Panc1 (cell line): ENCODE measurements around the gene CLEC16A. TPM values are rescaled to one million over a fixed set of nuclear protein-coding genes. Genes with fewer than 3 reads are reported as not detected.

Experiments
- ATAC-seq: fragments of 200-7000 bp; cut with Tn5 transposase; 2 replicates; pipeline ENCODE4 v1.9.1; 2020; ENCODE audit warnings: mild to moderate bottlenecking, moderate library complexity
- BruUV-seq: library from RNA; stranded (reverse); fragments of 400-500 nt; replicated peaks from 2 replicates; lab custom pipeline; 2021; lab: Mats Ljungman, UMichigan
- CTCF ChIA-PET: fragments of 300-600 bp; sonication (Branson Sonifier 250); formaldehyde crosslinking; loops from one replicate; lab custom pipeline; 2022; ENCODE audit warnings: antibody characterized with exemption; lab: Charles Lee
- POLR2A ChIA-PET: fragments of 300-600 bp; sonication (Branson Sonifier 250); formaldehyde crosslinking; loops from one replicate; lab custom pipeline; 2022; ENCODE audit warnings: antibody characterized with exemption; lab: Charles Lee
- DNase-seq: peaks from one replicate; pipeline ENCODE4 v3.0.0-alpha.2; 2010; ENCODE audit warnings: low read depth, low spot score
- H3K27ac ChIP-seq: 2 replicates; pipeline ENCODE4 v1.5.1; 2011; ENCODE audit warnings: mild to moderate bottlenecking, low read length, inconsistent platforms
- H3K27me3 ChIP-seq: fragments of 200-500 bp; sonication (Bioruptor generic); 2 replicates; pipeline ENCODE4 v1.6.0; 2014; ENCODE audit warnings: low read length, inconsistent platforms; ENCODE audit not compliant: control insufficient read depth, insufficient read depth
- H3K36me3 ChIP-seq: fragments of 200-500 bp; sonication (Bioruptor generic); 2 replicates; pipeline ENCODE4 v1.5.1; 2014; ENCODE audit warnings: inconsistent platforms, mild to moderate bottlenecking, low read length, moderate library complexity; ENCODE audit not compliant: control insufficient read depth, insufficient read depth
- H3K4me1 ChIP-seq: 2 replicates; pipeline ENCODE4 v1.5.1; 2011; ENCODE audit warnings: inconsistent platforms, mild to moderate bottlenecking, low read length, moderate library complexity; ENCODE audit not compliant: control insufficient read depth, insufficient read depth
- H3K4me3 ChIP-seq, 2 experiments: 2 replicates each; pipeline ENCODE4 v1.5.1; 2011 to 2012; ENCODE audit warnings: low read depth in 2 of 2, low read length in 2 of 2, mild to moderate bottlenecking in 2 of 2, inconsistent platforms in 1 of 2, moderate library complexity in 1 of 2
- H3K9me3 ChIP-seq: fragments of 200-500 bp; sonication (Bioruptor generic); 2 replicates; pipeline ENCODE4 v1.5.1; 2014; ENCODE audit warnings: low read depth, mild to moderate bottlenecking, inconsistent platforms, low read length, moderate library complexity; ENCODE audit not compliant: control insufficient read depth, insufficient read depth
- POLR2AphosphoS5 ChIP-seq: IDR thresholded peaks from 2 replicates; pipeline ENCODE4 v1.6.1; 2012; ENCODE audit warnings: mild to moderate bottlenecking, low read depth, low read length, moderate library complexity
- SIN3A ChIP-seq: IDR thresholded peaks from 2 replicates; pipeline ENCODE4 v1.6.1; 2012; ENCODE audit warnings: low read depth, mild to moderate bottlenecking, low read length, moderate library complexity, borderline replicate concordance; ENCODE audit not compliant: insufficient read depth
- TCF7L2 ChIP-seq: IDR thresholded peaks from 2 replicates; pipeline ENCODE4 v1.6.1; 2011; ENCODE audit warnings: mild to moderate bottlenecking, low read depth, low read length, inconsistent platforms
- in situ Hi-C: cut with HindIII; loops from 2 replicates; pipeline ENCODE4 v1.10.0; 2016; ENCODE audit warnings: low sequenced_read_pairs, low pct_unique_long_range_greater_than_20kb
- intact Hi-C: fragments of 100-400 bp; cut with micrococcal nuclease; formaldehyde crosslinking; loops from one replicate; pipeline ENCODE4 v1.10.0; 2022; ENCODE audit not compliant: unreplicated experiment
- total RNA-seq: library from RNA; stranded (reverse); gene quantifications from one replicate; pipeline ENCODE4 v1.2.1, GENCODE V29; 2021; ENCODE audit not compliant: unreplicated experiment
- TF ChIP-seq, protein P1 (sequence below): fragments of 450-650 bp; IDR thresholded peaks from 2 replicates; pipeline ENCODE4 v1.5.1; 2017; ENCODE audit warnings: mild to moderate bottlenecking
- TF ChIP-seq, protein P2 (sequence below), 2 experiments: IDR thresholded peaks; 2 replicates each; pipeline ENCODE4 v1.6.1; 2011 to 2012; ENCODE audit warnings: low read depth in 2 of 2, control low read depth in 1 of 2, low read length in 1 of 2, mild to moderate bottlenecking in 1 of 2, moderate library complexity in 1 of 2; ENCODE audit not compliant: insufficient read depth in 1 of 2

The CLEC16A gene
- total RNA-seq, 1 experiment from 2014 or later = 21.0 TPM

DNA sequence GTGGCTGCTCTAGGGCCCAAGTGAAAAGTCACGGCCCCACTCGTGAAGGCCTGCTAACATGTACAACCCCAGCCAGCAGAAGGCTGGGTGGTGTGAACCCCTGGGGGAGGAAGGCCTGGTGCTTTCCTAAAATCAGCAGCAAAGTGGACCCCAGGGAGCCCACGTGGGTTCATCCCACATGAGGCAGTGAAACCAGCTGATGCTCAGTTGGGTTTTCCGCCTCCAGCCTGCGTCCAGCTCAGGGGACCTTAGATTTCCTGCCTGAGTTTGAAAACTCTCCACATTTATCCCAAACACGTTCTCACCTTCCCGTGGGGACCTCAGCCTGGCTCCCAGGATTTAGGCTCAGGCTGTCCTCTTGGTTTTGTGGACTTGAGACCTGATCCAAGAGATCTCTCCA lies 225.8 kb downstream of the CLEC16A start:
- BruUV-seq = no TSS peak
- TF ChIP-seq, protein P1, sequence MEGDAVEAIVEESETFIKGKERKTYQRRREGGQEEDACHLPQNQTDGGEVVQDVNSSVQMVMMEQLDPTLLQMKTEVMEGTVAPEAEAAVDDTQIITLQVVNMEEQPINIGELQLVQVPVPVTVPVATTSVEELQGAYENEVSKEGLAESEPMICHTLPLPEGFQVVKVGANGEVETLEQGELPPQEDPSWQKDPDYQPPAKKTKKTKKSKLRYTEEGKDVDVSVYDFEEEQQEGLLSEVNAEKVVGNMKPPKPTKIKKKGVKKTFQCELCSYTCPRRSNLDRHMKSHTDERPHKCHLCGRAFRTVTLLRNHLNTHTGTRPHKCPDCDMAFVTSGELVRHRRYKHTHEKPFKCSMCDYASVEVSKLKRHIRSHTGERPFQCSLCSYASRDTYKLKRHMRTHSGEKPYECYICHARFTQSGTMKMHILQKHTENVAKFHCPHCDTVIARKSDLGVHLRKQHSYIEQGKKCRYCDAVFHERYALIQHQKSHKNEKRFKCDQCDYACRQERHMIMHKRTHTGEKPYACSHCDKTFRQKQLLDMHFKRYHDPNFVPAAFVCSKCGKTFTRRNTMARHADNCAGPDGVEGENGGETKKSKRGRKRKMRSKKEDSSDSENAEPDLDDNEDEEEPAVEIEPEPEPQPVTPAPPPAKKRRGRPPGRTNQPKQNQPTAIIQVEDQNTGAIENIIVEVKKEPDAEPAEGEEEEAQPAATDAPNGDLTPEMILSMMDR = no peak
- CTCF ChIA-PET = no interaction called here
- H3K27me3 ChIP-seq = no peaks in the 10 kb centered on the region
- no peak overlapping the region for H3K4me3 ChIP-seq
- POLR2A ChIA-PET = no interaction called here
- H3K27ac ChIP-seq = no peak overlapping the region
- no peaks in the 10 kb centered on the region for H3K36me3 ChIP-seq
- H3K4me1 ChIP-seq = peaks cover 21% of the 10 kb centered on the region
- no peaks in the 10 kb centered on the region for H3K9me3 ChIP-seq
- in situ Hi-C loops (no loop called here), intact Hi-C loops (no loop called here)
- DNase-seq (no peak), ATAC-seq (no peak)

DNA sequence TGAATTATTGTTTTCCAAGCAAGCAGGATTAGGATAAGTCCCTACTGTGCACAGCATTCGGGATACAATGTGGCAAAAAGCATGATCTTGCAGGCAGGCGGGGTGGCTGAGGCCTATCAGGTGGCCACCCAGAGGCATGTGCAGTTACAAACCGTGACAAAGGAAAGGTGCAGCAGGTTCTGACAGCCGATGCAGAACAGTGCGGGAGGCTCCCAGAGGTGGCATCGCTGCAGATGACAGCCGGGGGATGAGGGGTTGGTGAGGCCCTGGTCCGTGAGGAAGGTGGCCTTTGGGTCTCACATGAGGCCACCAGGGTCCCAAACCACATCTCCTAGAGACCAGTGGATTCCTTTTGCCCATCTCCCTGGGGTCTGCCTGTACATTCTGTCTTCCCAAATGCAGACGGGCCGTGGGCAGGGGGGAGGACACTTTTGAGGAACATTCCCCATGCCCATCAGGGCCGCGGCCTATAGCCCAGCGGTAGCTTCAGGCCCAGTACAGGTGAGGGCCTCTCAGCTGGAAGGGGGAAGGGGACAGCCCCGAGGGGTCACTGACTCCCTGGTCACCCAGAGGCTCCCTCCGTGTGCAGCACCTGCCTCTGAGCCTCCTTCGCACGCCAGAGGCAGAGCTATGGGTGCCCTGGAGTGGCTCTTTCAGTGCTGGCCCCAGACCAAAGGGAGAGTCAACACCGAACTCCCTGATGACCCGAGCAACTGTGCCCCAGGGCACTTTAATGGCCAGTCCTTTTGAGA lies 226.5 kb downstream of the CLEC16A start:
- Histone ChIP-seq H3K9me3 (no peaks in the 10 kb centered on the region), H3K36me3 (no peaks in the 10 kb centered on the region), H3K4me1 (peaks cover 21% of the 10 kb centered on the region), H3K27me3 (no peaks in the 10 kb centered on the region), H3K4me3 (no peak overlapping the region), H3K27ac (no peak overlapping the region)
- no peak for DNase-seq
- ATAC-seq = peak; percentile 47
- in situ Hi-C loops = no loop called here
- TF ChIP-seq TCF7L2 = no peak
- no peak for TF ChIP-seq SIN3A
- TF ChIP-seq, protein P1 = no peak
- POLR2A ChIA-PET = no interaction called here
- intact Hi-C loops = no loop called here
- CTCF ChIA-PET = no interaction called here
- no TSS peak for BruUV-seq

DNA sequence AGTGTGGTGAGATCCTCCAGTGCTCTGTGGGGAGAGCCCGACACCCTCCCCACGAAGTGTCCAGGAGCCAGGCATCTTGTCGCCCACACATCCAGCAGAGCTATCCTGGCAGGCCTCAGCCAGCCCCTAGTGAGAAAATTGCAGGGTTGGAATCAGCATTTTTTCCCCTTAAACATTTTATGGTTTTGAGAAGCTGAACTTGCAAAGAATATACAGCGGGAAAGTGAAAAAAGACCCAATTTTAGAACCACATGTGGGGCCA lies 227.0 kb downstream of the CLEC16A start:
- DNase-seq (no peak), ATAC-seq (no peak)
- CTCF ChIA-PET = no interaction called here
- POLR2A ChIA-PET = no interaction called here
- Histone ChIP-seq H3K36me3 (no peaks in the 10 kb centered on the region), H3K4me1 (peaks cover 21% of the 10 kb centered on the region), H3K9me3 (no peaks in the 10 kb centered on the region), H3K4me3 (no peak overlapping the region), H3K27me3 (no peaks in the 10 kb centered on the region), H3K27ac (no peak overlapping the region)
- intact Hi-C loops = no loop called here
- TF ChIP-seq TCF7L2 = no peak
- TF ChIP-seq, protein P1 = no peak
- TF ChIP-seq, protein P2, sequence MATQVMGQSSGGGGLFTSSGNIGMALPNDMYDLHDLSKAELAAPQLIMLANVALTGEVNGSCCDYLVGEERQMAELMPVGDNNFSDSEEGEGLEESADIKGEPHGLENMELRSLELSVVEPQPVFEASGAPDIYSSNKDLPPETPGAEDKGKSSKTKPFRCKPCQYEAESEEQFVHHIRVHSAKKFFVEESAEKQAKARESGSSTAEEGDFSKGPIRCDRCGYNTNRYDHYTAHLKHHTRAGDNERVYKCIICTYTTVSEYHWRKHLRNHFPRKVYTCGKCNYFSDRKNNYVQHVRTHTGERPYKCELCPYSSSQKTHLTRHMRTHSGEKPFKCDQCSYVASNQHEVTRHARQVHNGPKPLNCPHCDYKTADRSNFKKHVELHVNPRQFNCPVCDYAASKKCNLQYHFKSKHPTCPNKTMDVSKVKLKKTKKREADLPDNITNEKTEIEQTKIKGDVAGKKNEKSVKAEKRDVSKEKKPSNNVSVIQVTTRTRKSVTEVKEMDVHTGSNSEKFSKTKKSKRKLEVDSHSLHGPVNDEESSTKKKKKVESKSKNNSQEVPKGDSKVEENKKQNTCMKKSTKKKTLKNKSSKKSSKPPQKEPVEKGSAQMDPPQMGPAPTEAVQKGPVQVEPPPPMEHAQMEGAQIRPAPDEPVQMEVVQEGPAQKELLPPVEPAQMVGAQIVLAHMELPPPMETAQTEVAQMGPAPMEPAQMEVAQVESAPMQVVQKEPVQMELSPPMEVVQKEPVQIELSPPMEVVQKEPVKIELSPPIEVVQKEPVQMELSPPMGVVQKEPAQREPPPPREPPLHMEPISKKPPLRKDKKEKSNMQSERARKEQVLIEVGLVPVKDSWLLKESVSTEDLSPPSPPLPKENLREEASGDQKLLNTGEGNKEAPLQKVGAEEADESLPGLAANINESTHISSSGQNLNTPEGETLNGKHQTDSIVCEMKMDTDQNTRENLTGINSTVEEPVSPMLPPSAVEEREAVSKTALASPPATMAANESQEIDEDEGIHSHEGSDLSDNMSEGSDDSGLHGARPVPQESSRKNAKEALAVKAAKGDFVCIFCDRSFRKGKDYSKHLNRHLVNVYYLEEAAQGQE (IDR thresholded peaks at IDR 0.05; ENCODE audit: insufficient read depth in 1 of 2, low read depth in 2 of 2, low read length in 1 of 2) = no peak
- TF ChIP-seq POLR2AphosphoS5 = no peak
- TF ChIP-seq SIN3A = no peak
- no TSS peak for BruUV-seq
- in situ Hi-C loops = no loop called here
